Endothelial cell of umbilical vein (primary cell): Measurements from ENCODE around the gene CPA4. TPM values are rescaled to one million over a fixed set of nuclear protein-coding genes. Genes with fewer than 3 reads are reported as not detected.

ENCODE experiments used
- BruUV-seq: library from RNA; stranded (reverse); fragments of 400-500 nt; replicated peaks from 2 replicates; lab custom pipeline; 2021; lab: Mats Ljungman, UMichigan
- CTCF ChIA-PET: fragments of 300-600, 350-600 bp; sonication (Branson Sonifier 250); formaldehyde crosslinking; loops from one replicate; lab custom pipeline; 2021; ENCODE audit warnings: antibody characterized with exemption, inconsistent platforms; lab: Charles Lee
- POLR2A ChIA-PET: fragments of 300-600, 350-600 bp; sonication (Branson Sonifier 250); formaldehyde crosslinking; loops from one replicate; lab custom pipeline; 2021; ENCODE audit warnings: antibody characterized with exemption, inconsistent platforms; lab: Charles Lee
- DNase-seq: peaks from one replicate; pipeline ENCODE4 v3.0.0-alpha.2; 2011; ENCODE audit warnings: low read depth, low spot score
- FAIRE-seq: peaks from 2 replicates; lab custom pipeline; 2011; peaks lifted over from hg19 to GRCh38; lab: Jason Lieb, UNC
- H2AFZ ChIP-seq: 2 replicates; pipeline ENCODE4 v1.6.0; 2012; ENCODE audit warnings: low read depth, low read length, control low read depth, inconsistent platforms
- H3K27ac ChIP-seq: 2 replicates; pipeline ENCODE4 v1.5.1; 2011; ENCODE audit warnings: low read depth, mild to moderate bottlenecking, control low read depth, low read length, moderate library complexity; ENCODE audit not compliant: insufficient read depth
- H3K27me3 ChIP-seq, 2 experiments: 2 replicates each; pipeline versions ENCODE4 v1.6.0 to v1.6.1; 2011; ENCODE audit warnings: low read length in 2 of 2, mixed read lengths in 1 of 2; ENCODE audit not compliant: control insufficient read depth in 2 of 2, insufficient read depth in 2 of 2
- H3K36me3 ChIP-seq, 2 experiments: 2 replicates in 1 of 2; 3 replicates in 1 of 2; pipeline ENCODE4 v1.5.1; 2011; ENCODE audit warnings: low read length in 2 of 2, mild to moderate bottlenecking in 1 of 2, moderate library complexity in 1 of 2; ENCODE audit not compliant: control insufficient read depth in 2 of 2, insufficient read depth in 2 of 2; ENCODE audit errors: extremely low read depth in 1 of 2
- H3K4me1 ChIP-seq: 3 replicates; pipeline ENCODE4 v1.5.1; 2011; ENCODE audit warnings: mild to moderate bottlenecking, low read length; ENCODE audit not compliant: control insufficient read depth, insufficient read depth; ENCODE audit errors: extremely low read depth
- H3K4me2 ChIP-seq: 2 replicates; pipeline ENCODE4 v1.6.1; 2011; ENCODE audit warnings: low read length, control low read depth, mixed read lengths; ENCODE audit not compliant: insufficient read depth
- H3K4me3 ChIP-seq, 3 experiments: fragments of 200-600 bp in 1 of 3; sonication (generic), shearing (Covaris generic) in 1 of 3; replicated peaks in 1 of 3; 2 replicates each; pipeline ENCODE4 v1.5.1; 2011 to 2016; ENCODE audit warnings: control low read depth in 3 of 3, low read length in 3 of 3, mild to moderate bottlenecking in 2 of 3, inconsistent platforms in 1 of 3, low read depth in 1 of 3, moderate library complexity in 1 of 3; ENCODE audit not compliant: insufficient read depth in 1 of 3
- H3K79me2 ChIP-seq: 2 replicates; pipeline ENCODE4 v1.6.0; 2012; ENCODE audit warnings: low read length, inconsistent platforms; ENCODE audit not compliant: control insufficient read depth, insufficient read depth
- H3K9ac ChIP-seq: replicated peaks from 2 replicates; pipeline ENCODE3; 2011; ENCODE audit warnings: low read length, control low read depth; ENCODE audit not compliant: insufficient read depth; ENCODE audit errors: extremely low read depth
- H3K9me1 ChIP-seq: replicated peaks from 3 replicates; pipeline ENCODE4 v1.6.0; 2011; ENCODE audit warnings: mild to moderate bottlenecking, low read length; ENCODE audit not compliant: control insufficient read depth, insufficient read depth; ENCODE audit errors: extremely low read depth
- H3K9me3 ChIP-seq: replicated peaks from 2 replicates; pipeline ENCODE4 v1.5.1; 2012; ENCODE audit warnings: low read length, inconsistent platforms; ENCODE audit not compliant: control insufficient read depth, insufficient read depth
- H4K20me1 ChIP-seq: replicated peaks from 2 replicates; pipeline ENCODE3; 2011; ENCODE audit warnings: mild to moderate bottlenecking, low read length; ENCODE audit not compliant: control insufficient read depth, insufficient read depth; ENCODE audit errors: extremely low read depth
- CTCF ChIP-seq, 2 donors: IDR thresholded peaks; 1 replicate in 1 of 2; 2 replicates in 1 of 2; pipeline ENCODE4 v1.5.1; 2011; ENCODE audit warnings: low read length in 2 of 2, mild to moderate bottlenecking in 2 of 2, moderate library complexity in 2 of 2, control low read depth in 1 of 2, inconsistent platforms in 1 of 2, low read depth in 1 of 2; ENCODE audit not compliant: insufficient read depth in 1 of 2; ENCODE audit errors: extremely low read depth in 1 of 2
- EZH2 ChIP-seq: IDR thresholded peaks from 2 replicates; pipeline ENCODE4 v1.6.1; 2012; ENCODE audit warnings: borderline replicate concordance, low read depth, mild to moderate bottlenecking, moderate library complexity, low read length, inconsistent platforms; ENCODE audit not compliant: severe bottlenecking
- FOS ChIP-seq: IDR thresholded peaks from 2 replicates; pipeline ENCODE4 v1.6.1; 2011; ENCODE audit warnings: mild to moderate bottlenecking, low read length, moderate library complexity, borderline replicate concordance; ENCODE audit not compliant: insufficient read depth
- GATA2 ChIP-seq: IDR thresholded peaks from 2 replicates; pipeline ENCODE4 v1.7.0; 2011; ENCODE audit warnings: low read depth, mild to moderate bottlenecking, moderate library complexity, mixed read lengths, low read length; ENCODE audit not compliant: insufficient read length, insufficient read depth
- MAX ChIP-seq: IDR thresholded peaks from 2 replicates; pipeline ENCODE4 v1.6.1; 2011; ENCODE audit not compliant: insufficient read depth, insufficient read length
- MYC ChIP-seq: IDR thresholded peaks from one replicate; pipeline ENCODE4 v1.6.1; 2011; ENCODE audit warnings: mild to moderate bottlenecking, low read depth, low read length
- POLR2A ChIP-seq: IDR thresholded peaks from 2 replicates; pipeline ENCODE4 v1.6.1; 2012; ENCODE audit warnings: low read depth, mild to moderate bottlenecking, control low read depth, low read length
- POLR2AphosphoS5 ChIP-seq: IDR thresholded peaks from 2 replicates; pipeline ENCODE4 v1.6.1; 2012; ENCODE audit warnings: low read depth, mild to moderate bottlenecking, control low read depth, low read length, moderate library complexity; ENCODE audit not compliant: insufficient read depth
- dilution Hi-C: fragments of 300-500 bp; cut with MboI; formaldehyde crosslinking; loops from one replicate; pipeline ENCODE4 v1.15.0; 2019; ENCODE audit warnings: low sequenced_read_pairs; ENCODE audit not compliant: extremely low pct_ligation_motif_present
- intact Hi-C: fragments of 100-400 bp; cut with micrococcal nuclease; formaldehyde crosslinking; loops from one replicate; pipeline ENCODE4 v1.10.0; 2022
- polyA plus RNA-seq, 4 experiments: library from polyadenylated mRNA; depleted of rRNA in 3 of 4; stranded (reverse) in 3 of 4; unstranded in 1 of 4; fragments of >200 nt; gene quantifications; 2 replicates each; pipeline versions ENCODE4 v1.2.1 to v1.2.3, GENCODE V29; 2011 to 2012; ENCODE audit warnings: missing spikeins in 1 of 4
- total RNA-seq: library from RNA; stranded (reverse); gene quantifications from 2 replicates; pipeline ENCODE4 v1.2.3, GENCODE V29; 2021

The CPA4 gene
- total and polyA plus RNA-seq, 2 donors (not counting 3 experiments of a cell fraction or from before 2014, with no cell fraction given), result 0.36 TPM; not detected in 1

GRCh38 chr7:130303982-130304381 lies 11.0 kb downstream of the CPA4 start:
- TF ChIP-seq FOS (no peak), EZH2 (no peak), MAX (no peak), POLR2A (no peak), CTCF (IDR thresholded peaks at IDR 0.05; ENCODE audit: extremely low read depth in 1 of 2, insufficient read depth in 1 of 2, low read depth in 1 of 2, low read length in 2 of 2) (no peak), MYC (no peak), POLR2AphosphoS5 (no peak), GATA2 (no peak)
- H3K36me3 ChIP-seq, result no peaks in the 10 kb centered on the region
- intact Hi-C loops (no loop called here), dilution Hi-C loops (no loop called here)
- H3K79me2 ChIP-seq, result no peaks in the 10 kb centered on the region
- H2AFZ ChIP-seq, result no peak overlapping the region
- H3K4me3 ChIP-seq, result no peak overlapping the region
- no peaks in the 10 kb centered on the region for H3K9me3 ChIP-seq
- H3K27ac ChIP-seq, result no peak overlapping the region
- FAIRE-seq (no peak), DNase-seq (no peak)
- ChIA-PET POLR2A (no interaction called here), CTCF (no interaction called here)
- peaks cover 0 to 3% of the 10 kb centered on the region in 2 experiments for H3K27me3 ChIP-seq
- no peaks in the 10 kb centered on the region for H3K9me1 ChIP-seq
- H3K9ac ChIP-seq, result no peak overlapping the region
- BruUV-seq, result no TSS peak
- H3K4me1 ChIP-seq, result no peaks in the 10 kb centered on the region
- H3K4me2 ChIP-seq, result no peak overlapping the region
- no peaks in the 10 kb centered on the region for H4K20me1 ChIP-seq
